GM18907 (cell line): ENCODE results near the gene CHD1L.
"Not testable (repeated sequence)": the region's sequence is repeated elsewhere in the genome, so short reads cannot be mapped to it uniquely, and the experiment has no call there.

Source experiments
- ATAC-seq: cut with Tn5 transposase; IDR thresholded peaks from one replicate; pipeline ENCODE4 v1.9.1; 2021; ENCODE audit warnings: mild to moderate bottlenecking, moderate library complexity; ENCODE audit not compliant: unreplicated experiment

Gene CHD1L

GRCh38 chr1:147231032-147231431 lies 11.5 kb upstream of the CHD1L start:
- not testable (repeated sequence) for ATAC-seq

GRCh38 chr1:147233903-147234302 lies 8.6 kb upstream of the CHD1L start:
- not testable (repeated sequence) for ATAC-seq

- no peak for ATAC-seq
Measured at GRCh38 chr1:147235822-147236221, 6.7 kb upstream of the CHD1L start.

- ATAC-seq, result no peak
Measured at GRCh38 chr1:147236448-147236847, 6.0 kb upstream of the CHD1L start.

- no peak for ATAC-seq
Measured at GRCh38 chr1:147236959-147237791, 5.3 kb upstream of the CHD1L start.

DNA sequence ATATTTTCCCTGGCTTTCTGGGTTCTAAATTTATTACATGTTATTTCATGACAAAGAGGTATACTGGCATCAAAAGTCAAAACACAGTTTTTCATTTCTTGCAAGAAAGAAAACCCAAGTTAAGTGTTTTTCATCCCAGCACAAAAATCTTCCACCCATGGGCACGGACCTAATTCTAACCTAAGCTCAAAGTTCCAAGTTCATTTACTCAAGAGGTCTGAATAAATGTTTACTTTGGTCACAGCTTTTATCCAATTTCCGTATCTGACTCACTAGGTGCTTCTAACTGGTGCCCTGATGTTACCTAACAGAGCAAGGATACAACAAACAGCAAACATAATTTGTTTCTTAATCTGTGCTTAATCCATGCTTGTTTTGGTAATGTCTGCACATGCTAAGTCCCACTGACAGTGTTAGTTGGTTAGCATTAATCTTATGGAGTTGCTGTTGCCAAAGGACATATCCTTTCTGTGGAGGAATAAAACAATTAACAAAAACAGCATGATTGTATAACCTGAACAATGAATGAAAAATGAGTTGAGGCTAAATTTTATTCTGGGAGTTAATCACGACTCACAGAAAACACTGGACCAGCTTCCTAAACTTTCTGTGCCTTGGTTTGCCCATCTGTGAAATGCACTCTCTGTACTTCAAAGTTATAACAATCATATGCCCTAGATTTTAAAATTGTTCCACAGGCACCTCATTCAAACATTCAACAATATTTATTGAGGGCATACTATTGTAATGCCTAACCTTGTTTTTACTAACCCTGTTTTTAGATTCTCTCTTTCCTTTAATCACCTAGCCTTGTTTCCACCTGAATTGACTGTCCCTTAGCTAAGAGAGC lies 4.2 kb upstream of the CHD1L start:
- no peak for ATAC-seq

- no peak for ATAC-seq
Measured at GRCh38 chr1:147238925-147239820, 3.3 kb upstream of the CHD1L start.

DNA sequence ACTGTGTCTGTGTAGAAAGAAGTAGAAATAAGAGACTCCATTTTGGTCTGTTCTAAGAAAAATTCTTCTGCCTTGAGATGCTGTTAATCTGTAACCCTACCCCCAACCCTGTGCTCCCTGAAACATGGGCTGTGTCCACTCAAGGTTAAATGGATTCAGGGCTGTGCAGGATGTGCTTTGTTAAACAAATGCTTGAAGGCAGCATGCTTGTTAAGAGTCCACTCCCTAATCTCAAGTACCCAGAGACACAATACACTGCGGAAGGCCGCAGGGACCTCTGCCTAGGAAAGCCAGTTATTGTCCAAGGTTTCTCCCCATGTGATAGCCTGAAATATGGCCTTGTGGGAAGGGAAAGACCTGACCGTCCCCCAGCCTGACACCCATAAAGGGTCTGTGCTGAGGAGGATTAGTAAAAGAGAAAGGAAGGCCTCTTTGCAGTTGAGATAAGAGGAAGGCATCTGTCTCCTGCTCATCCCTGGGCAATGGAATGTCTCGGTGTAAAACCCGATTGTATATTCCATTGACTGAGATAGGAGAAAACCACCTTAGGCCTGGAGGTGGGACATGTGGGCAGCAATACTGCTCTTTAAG lies 2.3 kb upstream of the CHD1L start:
- not testable (repeated sequence) for ATAC-seq

DNA sequence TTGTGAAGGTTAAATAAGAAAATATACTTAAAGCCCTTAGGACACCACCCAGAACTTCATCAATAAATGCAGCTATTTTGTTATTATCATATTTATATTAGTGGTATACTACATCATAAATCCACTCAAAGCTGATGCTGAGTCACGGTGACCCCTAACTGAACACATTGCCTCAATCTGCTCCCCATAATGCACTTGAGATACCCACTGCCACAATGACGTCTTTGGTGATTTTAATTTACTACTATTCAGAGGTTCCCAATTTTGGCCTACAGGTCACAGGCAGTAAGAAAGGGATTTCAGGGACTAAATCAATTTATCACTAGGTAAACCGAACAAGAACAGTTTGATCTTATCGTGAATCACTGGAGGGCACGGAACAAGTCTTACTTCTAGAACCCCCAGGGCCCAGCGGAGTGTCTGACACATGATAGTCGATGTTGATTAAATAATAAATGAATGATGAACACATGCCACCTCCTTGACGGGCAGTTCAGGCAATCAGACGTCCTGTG lies 493 bp upstream of the CHD1L start:
- ATAC-seq, result no peak

DNA sequence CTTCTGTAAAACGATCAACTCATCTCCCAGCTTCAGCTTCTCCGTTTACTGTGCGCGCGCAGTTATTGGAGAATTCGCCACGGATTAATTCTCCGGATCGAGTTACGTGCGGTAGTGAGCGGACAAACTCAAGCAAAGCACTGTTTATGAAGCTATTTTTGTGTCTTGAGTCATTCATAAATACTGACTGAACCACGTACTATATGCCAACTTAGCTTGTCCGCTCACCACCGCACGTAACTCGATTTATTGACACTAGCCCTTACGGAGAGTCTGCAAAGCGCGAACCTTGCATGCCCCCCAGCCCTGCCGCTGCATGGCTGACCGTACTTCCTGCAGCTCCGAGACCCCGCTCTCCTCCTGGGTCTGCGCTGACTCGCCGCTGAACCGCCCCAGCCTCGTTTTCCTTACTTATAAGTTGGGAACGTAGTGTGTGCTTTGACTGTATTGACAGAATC lies 773 bp downstream of the CHD1L start:
- ATAC-seq, result peak; percentile 26

GRCh38 chr1:147243841-147244240 lies 1.4 kb downstream of the CHD1L start:
- ATAC-seq, result no peak

DNA sequence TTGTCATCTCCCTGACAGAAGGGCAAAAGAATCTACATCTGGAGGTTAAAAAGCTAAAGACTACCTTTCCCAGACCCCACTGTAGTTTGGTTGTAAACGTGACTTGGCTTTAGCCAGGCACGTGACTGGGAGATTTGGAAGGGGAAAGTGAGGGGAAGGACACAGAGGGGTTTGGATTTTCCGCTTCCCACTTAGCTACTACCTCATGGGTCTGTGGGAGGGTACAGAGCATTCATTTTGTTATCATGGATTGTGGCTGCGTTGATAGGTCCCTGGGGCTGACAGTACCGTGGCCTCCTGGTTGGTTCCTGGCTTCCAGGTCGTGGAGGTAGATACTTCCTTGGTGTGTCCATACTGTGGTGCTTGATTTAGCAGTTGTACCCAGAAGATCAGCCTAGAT lies 2.6 kb downstream of the CHD1L start:
- no peak for ATAC-seq

- ATAC-seq, result no peak
Measured at GRCh38 chr1:147245586-147246021, 3.1 kb downstream of the CHD1L start.

- ATAC-seq, result no peak
Measured at GRCh38 chr1:147246044-147246690, 3.7 kb downstream of the CHD1L start.

DNA sequence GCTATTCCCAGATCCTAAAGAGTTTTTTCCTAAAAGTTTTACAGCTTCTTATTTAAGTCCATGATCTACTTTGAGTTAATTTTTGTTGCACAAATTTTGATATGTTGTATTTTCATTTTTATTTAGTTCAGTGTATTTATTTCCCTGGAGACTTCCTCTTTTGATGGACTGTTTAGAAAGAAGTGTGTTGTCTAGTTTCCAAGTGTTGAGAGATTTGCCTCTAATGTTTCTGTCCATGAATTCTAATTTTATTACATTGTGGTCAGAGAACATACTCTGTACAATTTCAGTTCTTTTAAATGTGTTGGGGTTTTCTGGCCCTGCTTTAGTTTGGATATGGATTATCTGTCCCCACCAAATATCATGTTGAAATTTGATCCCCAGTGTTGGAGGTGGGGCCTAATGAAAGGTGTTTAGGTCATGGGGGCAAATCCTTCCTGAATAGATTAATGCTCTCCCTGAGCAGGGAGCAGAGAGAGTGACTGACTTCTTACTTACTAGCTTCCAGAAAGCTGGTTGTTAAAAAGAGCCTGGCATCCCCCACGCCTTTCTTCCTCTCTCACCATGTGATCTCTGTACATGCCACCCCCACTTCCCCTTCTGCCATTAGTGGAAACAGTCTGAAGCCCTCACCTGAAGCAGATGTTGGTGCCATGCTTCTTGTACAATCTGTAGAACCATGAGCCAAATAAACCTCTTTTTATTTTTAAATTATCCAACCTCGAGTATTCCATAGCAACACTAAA lies 4.6 kb downstream of the CHD1L start:
- ATAC-seq, result no peak

- ATAC-seq, result no peak
Measured at GRCh38 chr1:147247656-147248238, 5.3 kb downstream of the CHD1L start.

DNA sequence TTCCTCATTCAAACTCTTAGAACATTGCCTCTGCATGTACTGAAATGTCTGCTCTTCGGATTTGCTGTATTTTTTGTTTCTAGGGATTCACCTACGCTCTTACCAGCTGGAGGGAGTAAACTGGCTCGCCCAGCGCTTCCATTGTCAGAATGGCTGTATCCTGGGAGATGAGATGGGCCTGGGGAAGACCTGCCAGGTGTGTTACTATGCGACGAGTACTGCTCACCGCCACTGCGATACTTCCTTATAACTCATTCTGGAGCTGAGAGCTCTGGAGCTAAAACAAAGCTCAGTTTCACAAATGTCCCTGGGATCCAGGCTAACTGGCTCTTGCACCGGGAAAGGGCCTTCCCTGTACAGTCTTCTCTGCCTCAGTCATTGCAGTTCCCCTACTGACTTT lies 10.1 kb downstream of the CHD1L start:
- no peak for ATAC-seq

GRCh38 chr1:147260956-147261355 lies 18.5 kb downstream of the CHD1L start:
- ATAC-seq, result no peak
